Measurements from ENCODE around the gene ZBTB33.

- TF ChIP-seq CTCF (IDR thresholded peaks at IDR 0.05) (no peak), POLR2A (IDR thresholded peaks at IDR 0.05) (no peak)
These were observed 50.9 kb downstream of the ZBTB33 start for GRCh38 chrX:120301497-120301896.

Measured in suprapubic skin (tissue), 3 donors.